OCI-LY7 (cell line): ENCODE measurements around the gene PSMA7.

Experiments
- EZH2phosphoT487 ChIP-seq: fragments of 200-600 bp; sonication (generic); IDR thresholded peaks from 2 replicates; pipeline ENCODE4 v1.6.1; 2018; ENCODE audit warnings: low read depth, borderline replicate concordance, mild to moderate bottlenecking, mixed run types, antibody characterized with exemption, low read length, moderate library complexity, mixed read lengths
- TF ChIP-seq, protein P1 (sequence below): fragments of 200-600 bp; sonication (generic); conservative IDR thresholded peaks from 2 replicates; pipeline ENCODE4 v1.5.1; 2014; ENCODE audit warnings: mild to moderate bottlenecking, antibody characterized with exemption, low read length, moderate library complexity, mixed read lengths

DNA sequence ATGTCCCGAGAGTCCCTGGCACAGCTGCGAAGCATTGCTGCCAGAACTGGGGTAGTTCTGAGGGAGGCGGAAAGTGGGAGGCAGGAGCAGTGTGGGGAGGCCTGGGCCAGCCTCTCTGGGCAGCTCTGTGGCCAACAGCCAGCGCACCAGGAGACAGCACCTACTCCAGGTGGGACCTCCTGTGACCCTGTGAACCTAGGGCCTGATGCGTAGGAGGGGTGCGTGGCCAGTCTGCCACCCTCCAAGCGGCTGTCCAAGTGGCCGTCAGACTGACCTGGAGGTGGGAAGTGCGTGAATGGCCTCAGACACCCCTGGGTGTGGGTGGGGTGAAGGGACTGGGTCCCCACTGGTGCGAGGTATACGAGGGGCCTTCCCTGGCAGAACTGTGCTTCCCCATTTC is 15.9 kb upstream of the PSMA7 start:
- TF ChIP-seq, protein P1, sequence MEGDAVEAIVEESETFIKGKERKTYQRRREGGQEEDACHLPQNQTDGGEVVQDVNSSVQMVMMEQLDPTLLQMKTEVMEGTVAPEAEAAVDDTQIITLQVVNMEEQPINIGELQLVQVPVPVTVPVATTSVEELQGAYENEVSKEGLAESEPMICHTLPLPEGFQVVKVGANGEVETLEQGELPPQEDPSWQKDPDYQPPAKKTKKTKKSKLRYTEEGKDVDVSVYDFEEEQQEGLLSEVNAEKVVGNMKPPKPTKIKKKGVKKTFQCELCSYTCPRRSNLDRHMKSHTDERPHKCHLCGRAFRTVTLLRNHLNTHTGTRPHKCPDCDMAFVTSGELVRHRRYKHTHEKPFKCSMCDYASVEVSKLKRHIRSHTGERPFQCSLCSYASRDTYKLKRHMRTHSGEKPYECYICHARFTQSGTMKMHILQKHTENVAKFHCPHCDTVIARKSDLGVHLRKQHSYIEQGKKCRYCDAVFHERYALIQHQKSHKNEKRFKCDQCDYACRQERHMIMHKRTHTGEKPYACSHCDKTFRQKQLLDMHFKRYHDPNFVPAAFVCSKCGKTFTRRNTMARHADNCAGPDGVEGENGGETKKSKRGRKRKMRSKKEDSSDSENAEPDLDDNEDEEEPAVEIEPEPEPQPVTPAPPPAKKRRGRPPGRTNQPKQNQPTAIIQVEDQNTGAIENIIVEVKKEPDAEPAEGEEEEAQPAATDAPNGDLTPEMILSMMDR = no peak
- TF ChIP-seq EZH2phosphoT487 = no peak
